ENCODE data around the gene LRIT2.

DNA sequence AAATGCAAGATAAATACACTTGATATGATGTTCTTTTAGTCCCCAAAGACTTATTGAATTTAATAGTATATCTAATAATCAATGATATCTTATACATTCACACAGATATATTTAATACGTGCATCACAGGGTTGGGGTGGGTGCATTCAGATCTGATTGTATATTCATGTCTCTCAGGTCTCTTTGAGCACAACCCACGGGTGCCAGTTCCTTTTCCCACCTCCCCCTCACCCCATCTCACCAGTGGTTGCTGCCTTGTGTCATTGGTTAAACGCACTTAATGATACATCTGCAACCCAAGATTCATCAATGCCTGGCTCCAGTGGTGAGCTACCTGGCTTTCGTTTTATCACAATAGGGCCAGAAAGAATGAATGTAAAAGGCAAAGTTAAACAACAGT is 9.8 kb upstream of the LRIT2 start:
- TF ChIP-seq, protein P1, sequence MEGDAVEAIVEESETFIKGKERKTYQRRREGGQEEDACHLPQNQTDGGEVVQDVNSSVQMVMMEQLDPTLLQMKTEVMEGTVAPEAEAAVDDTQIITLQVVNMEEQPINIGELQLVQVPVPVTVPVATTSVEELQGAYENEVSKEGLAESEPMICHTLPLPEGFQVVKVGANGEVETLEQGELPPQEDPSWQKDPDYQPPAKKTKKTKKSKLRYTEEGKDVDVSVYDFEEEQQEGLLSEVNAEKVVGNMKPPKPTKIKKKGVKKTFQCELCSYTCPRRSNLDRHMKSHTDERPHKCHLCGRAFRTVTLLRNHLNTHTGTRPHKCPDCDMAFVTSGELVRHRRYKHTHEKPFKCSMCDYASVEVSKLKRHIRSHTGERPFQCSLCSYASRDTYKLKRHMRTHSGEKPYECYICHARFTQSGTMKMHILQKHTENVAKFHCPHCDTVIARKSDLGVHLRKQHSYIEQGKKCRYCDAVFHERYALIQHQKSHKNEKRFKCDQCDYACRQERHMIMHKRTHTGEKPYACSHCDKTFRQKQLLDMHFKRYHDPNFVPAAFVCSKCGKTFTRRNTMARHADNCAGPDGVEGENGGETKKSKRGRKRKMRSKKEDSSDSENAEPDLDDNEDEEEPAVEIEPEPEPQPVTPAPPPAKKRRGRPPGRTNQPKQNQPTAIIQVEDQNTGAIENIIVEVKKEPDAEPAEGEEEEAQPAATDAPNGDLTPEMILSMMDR (conservative IDR thresholded peaks at IDR 0.05) = no peak
- no peak for TF ChIP-seq EZH2 (IDR thresholded peaks at IDR 0.05; ENCODE audit: low read depth)

Measured in PC-9 (cell line).